Activated effector memory CD4-positive, alpha-beta T cell treated with Interleukin-2 at 50 U/mL for 16 hours (primary cell): ENCODE data around the gene GPR22.

Experiments used
- DNase-seq: peaks from one replicate; pipeline ENCODE4 v3.0.0-alpha.2; 2020

GPR22 gene, protein sequence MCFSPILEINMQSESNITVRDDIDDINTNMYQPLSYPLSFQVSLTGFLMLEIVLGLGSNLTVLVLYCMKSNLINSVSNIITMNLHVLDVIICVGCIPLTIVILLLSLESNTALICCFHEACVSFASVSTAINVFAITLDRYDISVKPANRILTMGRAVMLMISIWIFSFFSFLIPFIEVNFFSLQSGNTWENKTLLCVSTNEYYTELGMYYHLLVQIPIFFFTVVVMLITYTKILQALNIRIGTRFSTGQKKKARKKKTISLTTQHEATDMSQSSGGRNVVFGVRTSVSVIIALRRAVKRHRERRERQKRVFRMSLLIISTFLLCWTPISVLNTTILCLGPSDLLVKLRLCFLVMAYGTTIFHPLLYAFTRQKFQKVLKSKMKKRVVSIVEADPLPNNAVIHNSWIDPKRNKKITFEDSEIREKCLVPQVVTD

DNA sequence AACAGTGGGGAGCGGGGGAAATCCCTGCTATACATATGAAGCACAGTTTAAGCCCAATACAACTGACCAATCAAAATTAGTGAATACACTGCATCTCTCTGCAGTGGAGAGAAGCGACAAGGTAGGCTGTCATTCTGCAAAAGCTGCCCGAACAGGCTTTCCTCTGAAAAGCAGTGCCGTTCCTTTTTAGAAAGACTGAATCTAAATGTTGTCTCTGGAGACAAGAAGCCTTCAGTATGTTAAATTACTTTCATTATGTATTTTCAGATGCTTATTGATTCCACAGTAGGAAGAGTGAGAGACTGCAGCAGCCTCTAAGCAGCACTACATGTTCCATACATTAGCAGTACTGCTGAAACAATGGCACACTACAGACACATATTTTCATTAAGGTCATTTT lies at the start of gene GPR22:
Gene GPR22 (plus strand): TSS at position 129 of the 400 bp plus-strand sequence. CDS start 4,004 bp downstream, outside the sequence.
- DNase-seq: no peak

GRCh38 chr7:107427462-107427861 lies 42.4 kb upstream of the GPR22 start:
- no peak for DNase-seq

- no peak for DNase-seq
Measured at GRCh38 chr7:107428642-107429041, 41.2 kb upstream of the GPR22 start.

- DNase-seq: no peak
Measured at GRCh38 chr7:107430057-107430456, 39.8 kb upstream of the GPR22 start.

DNA sequence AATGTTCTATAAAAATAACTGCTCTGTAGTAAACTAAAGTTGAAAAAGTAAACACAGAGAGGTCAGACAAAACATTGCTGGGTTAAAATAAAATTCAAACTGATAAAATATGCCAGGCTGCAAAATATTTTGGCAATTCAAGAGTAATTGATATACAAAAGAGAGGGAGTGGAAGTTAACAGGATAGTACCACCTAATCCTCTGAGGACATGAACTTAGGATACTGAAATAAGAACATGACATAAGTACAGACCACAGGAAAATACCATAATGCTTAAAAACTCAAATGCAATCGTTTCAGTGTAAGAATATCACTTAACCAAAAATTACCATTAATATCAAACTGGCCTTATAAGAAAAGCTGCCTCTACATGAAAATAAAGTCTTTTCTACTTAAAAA lies 37.6 kb upstream of the GPR22 start:
- DNase-seq: no peak

DNA sequence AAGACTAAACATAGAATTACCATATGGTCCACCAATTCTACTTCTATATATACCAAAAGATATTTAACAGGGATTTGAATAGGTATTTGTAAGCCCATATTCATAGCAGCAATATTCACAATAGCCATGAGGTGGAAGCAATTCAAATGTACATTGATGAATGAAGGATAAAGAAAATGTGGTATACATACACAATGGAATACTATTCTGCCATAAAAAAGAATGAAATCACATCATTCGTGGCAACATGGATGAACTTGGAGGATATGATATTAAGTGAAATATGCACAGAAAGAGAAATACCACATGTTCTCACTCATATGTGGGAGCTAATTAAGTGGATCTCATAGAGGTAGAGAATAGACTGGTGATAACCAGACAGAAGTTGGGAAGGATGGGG lies 34.1 kb upstream of the GPR22 start:
- DNase-seq: no peak

GRCh38 chr7:107439025-107439424 lies 30.8 kb upstream of the GPR22 start:
- DNase-seq: no peak

DNA sequence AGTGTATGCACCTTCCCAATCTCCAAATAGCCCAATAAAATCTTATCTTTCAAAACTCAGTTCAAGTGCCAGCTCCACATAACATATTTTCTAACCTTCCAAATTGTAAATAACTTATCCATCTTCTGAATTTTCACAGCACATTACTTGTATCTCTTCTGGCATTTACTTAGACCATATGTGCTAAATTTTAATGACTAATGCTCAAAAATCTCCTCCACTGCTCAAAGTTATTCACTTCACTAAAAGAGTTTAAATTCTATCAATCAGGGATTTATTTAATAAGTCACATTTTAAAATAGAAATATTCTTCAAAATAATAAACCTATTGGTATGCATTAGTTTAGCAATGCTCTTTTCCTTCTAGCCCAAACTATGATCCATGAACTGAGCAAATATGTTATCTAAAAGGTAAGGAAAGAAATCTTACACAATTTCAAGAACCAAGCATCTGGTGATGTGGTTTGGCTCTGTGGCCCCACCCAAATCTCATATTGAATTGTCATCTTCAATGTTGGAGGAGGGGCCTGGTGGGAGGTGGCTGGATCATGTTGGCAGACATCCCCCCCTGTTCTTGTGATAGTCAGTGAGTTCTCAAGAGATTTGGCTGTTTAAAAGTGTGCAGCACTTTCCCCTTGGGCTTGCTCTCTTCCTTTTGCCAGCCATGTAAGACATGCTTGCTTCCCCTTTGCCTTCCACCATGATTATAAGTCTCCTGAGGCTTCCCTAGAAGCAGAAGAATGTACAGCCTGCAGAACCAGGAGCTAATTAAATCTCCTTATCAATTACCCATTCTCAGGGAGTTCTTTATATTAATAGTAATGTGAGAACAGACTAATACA lies 28.1 kb upstream of the GPR22 start:
- DNase-seq: no peak

GRCh38 chr7:107442678-107443077 lies 27.2 kb upstream of the GPR22 start:
- DNase-seq: no peak

DNA sequence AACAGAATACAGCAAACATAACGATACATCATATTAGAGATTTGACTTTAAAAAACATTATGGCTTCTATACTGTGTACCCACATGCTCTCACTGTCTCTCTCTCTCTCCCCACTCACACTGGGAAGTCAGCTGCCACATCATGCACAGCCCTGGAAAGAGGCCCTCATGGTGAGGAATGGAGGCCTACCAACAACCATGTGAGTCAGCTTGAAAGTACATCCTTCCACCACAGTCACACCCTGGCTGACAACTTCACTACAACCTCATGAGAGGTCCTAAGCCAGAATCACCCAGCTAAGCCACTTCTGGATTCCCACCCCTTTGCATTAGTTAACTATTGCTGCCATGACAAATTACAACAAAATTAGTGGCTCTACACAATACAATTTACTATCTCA lies 23.3 kb upstream of the GPR22 start:
- DNase-seq: no peak

DNA sequence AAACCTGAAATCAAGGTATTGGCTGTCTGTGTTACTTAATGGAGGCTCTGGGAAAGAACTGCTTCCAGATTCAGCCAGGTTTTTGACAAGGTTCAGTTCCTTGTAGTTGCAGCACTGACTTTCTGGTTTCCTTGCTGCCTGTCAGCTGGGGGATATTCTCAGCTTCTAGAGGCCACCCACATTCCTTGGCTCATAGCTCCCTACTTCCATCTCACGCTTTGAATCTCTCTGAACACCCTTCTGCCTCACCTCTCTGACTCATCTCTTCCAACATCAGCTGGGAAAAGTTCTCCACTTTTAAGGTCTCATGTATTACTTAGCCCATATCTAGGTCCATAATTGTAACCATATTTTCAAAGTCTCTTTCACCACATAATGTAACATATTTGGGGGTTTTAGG lies 22.9 kb upstream of the GPR22 start:
- DNase-seq: no peak

GRCh38 chr7:107450970-107451369 lies 18.9 kb upstream of the GPR22 start:
- DNase-seq: no peak

- DNase-seq: no peak
Measured at GRCh38 chr7:107453388-107453787, 16.5 kb upstream of the GPR22 start.

DNA sequence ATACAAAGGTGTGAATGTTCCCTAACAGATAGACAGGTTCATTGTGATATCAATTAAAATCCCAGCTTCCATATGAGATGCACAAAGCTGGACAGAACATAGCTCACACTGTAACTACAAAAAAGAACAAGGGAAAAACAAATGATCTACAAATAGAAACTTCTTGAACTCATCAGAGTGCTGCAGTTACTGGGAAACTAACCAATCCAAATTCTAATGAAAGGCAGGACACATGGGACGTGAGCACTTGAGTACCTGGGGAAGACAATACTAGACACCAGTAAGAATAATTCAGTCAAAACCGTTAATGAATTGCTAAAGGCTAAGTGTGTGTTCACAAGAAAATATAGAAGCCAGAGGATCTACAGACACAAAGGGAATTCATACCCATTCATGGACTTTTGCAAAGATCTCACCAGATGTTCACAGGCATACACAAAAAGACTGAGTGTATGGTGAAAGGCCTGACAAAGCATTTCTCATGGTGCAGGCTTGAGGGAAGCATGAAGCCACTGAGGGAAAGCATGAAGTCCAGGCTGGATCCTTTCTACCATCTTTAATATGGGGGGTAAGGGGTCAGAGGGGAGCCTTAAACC lies 7.8 kb upstream of the GPR22 start:
- no peak for DNase-seq

DNA sequence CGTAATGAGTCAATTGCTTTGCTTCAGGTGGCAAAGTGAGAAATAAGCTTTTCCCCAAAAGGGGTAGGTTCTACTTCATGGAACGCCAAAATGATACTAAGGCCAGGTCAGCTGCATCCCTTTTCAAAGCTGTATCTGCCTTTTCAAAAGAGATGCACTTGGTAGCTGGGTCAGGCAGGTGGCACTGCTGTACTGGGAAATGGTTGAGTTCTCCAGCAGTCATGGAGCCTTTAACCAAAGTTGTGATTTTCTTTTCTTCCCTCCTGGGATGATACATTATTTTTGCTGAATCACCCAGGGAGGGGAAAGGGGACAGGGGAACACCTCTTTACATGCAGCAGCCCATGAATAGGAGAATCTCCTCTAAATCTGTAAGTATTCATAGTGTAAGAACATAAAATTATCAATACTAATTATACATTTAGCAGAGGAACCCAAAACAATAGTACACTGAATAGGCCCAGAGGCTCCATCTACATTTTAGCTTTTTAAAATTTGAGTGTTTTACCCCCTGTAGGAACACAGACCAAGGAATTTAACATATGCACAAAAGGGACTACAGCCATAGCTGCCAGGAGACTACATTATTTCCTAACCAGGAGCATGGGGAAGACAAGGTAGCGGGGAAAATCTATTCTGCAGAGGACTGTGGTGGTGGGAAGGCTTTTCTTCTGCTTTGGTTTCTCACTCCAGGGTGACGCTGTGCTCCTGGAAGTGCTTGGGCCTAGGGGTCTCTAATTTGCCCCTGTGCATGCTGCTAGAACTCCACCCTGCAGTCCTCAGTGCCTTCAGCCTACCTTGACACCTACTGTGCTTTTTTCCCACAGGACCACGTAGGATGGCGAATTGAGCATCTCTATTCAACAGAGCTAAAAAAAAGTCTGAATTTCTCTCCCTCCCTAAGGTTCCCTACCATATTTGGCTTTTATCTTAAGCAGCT lies 6.4 kb upstream of the GPR22 start:
- peak; percentile 22 for DNase-seq

- DNase-seq: no peak
Measured at GRCh38 chr7:107464666-107465226, 5.1 kb upstream of the GPR22 start.

DNA sequence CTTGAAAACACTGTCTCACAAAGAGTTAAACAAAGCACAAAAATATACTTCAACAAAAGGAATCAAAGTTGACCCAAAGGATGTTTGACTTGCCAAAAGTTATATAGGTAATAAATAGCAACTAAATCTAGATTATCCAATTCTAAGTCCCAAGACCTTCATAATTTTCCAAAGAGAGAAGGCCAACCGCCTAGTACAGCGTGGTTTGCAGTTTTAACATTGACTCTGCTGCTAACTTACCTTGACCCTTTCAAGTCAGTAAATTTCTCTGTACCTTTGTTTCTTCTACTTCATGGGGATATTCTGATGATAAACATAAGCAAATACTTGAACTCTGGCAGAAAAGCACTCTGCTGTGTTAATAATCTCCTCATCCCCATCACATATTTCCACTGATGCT lies 1.9 kb upstream of the GPR22 start:
- no peak for DNase-seq

- no peak for DNase-seq
Measured at GRCh38 chr7:107468824-107469223, 1.0 kb upstream of the GPR22 start.

DNA sequence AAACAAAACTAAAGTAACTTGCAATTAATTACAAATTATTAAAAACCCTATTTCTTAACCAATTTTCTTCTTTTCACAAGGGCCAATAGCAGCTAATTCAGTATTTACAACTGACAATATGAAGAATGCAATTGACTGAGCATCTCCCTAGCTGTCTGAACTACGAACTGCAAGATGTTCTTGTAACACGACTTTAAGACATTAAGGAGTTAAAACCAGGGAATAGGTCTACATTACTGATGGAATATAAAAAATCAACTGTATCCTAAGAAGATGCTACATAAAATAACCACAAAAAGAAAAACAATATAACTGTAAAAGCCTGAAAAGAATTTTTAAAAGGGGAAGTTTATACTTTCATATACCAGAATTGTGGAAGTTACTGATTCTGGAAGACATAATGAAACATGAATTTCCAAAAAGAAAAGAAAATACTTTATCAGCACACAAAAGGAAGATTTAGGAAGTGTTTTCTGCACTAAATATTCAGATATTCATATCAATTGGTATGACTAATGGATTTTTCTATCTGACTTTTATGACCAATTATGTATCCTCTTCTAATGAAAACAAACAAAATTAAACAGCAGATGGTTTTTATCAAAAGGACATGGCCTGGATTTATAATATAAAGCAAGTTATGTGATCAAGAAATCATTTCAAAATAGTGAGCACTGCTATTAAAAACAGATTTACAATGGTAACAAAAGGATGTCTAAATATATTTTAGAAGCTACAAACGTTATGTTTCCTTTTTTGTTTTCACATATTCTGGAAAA lies 1.6 kb downstream of the GPR22 start:
- no peak for DNase-seq

- no peak for DNase-seq
Measured at GRCh38 chr7:107472116-107472515, 2.3 kb downstream of the GPR22 start.

GRCh38 chr7:107474104-107474521 lies 4.3 kb downstream of the GPR22 start:
- no peak for DNase-seq
